Measurements from ENCODE around the gene MUCL3. TPM values are rescaled to one million over a fixed set of nuclear protein-coding genes. Genes with fewer than 3 reads are reported as not detected.

MUCL3 gene
- total RNA-seq, 2 experiments from 2014 or later, result not detected

- ChIA-PET POLR2A (no interaction called here), CTCF (no interaction called here)
- intact Hi-C loops (cut with micrococcal nuclease), result no loop called here
- TF ChIP-seq, protein P1, sequence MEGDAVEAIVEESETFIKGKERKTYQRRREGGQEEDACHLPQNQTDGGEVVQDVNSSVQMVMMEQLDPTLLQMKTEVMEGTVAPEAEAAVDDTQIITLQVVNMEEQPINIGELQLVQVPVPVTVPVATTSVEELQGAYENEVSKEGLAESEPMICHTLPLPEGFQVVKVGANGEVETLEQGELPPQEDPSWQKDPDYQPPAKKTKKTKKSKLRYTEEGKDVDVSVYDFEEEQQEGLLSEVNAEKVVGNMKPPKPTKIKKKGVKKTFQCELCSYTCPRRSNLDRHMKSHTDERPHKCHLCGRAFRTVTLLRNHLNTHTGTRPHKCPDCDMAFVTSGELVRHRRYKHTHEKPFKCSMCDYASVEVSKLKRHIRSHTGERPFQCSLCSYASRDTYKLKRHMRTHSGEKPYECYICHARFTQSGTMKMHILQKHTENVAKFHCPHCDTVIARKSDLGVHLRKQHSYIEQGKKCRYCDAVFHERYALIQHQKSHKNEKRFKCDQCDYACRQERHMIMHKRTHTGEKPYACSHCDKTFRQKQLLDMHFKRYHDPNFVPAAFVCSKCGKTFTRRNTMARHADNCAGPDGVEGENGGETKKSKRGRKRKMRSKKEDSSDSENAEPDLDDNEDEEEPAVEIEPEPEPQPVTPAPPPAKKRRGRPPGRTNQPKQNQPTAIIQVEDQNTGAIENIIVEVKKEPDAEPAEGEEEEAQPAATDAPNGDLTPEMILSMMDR (IDR thresholded peaks at IDR 0.05), result no peak
- Mint-ChIP-seq H3K36me3 (ENCODE audit: low read depth) (peaks cover 10% of the 10 kb centered on the region), H3K9me3 (no peaks in the 10 kb centered on the region), H3K27me3 (no peaks in the 10 kb centered on the region), H3K4me1 (ENCODE audit: low read depth) (no peaks in the 10 kb centered on the region), H3K4me3 (no peak overlapping the region), H3K27ac (no peak overlapping the region)
- no peak for DNase-seq
- ATAC-seq, result no peak
Measured at GRCh38 chr6:30894381-30894780, 46.4 kb upstream of the MUCL3 start.

- Mint-ChIP-seq H3K4me3 (no peak overlapping the region), H3K27ac (no peak overlapping the region), H3K4me1 (ENCODE audit: low read depth) (no peaks in the 10 kb centered on the region), H3K36me3 (ENCODE audit: low read depth) (peaks cover 10% of the 10 kb centered on the region), H3K9me3 (no peaks in the 10 kb centered on the region), H3K27me3 (no peaks in the 10 kb centered on the region)
- no peak for DNase-seq
- ATAC-seq, result no peak
- POLR2A ChIA-PET, result no interaction called here
- CTCF ChIA-PET, result interaction anchor here (1.4 kb wide), 1 partner anchor 20 kb away, joined by 5 read pairs; no protein-coding TSS in a partner anchor
- TF ChIP-seq, protein P1 (IDR thresholded peaks at IDR 0.05), result no peak
- intact Hi-C loops (cut with micrococcal nuclease), result no loop called here
Measured at GRCh38 chr6:30894935-30895334, 45.8 kb upstream of the MUCL3 start.

DNA sequence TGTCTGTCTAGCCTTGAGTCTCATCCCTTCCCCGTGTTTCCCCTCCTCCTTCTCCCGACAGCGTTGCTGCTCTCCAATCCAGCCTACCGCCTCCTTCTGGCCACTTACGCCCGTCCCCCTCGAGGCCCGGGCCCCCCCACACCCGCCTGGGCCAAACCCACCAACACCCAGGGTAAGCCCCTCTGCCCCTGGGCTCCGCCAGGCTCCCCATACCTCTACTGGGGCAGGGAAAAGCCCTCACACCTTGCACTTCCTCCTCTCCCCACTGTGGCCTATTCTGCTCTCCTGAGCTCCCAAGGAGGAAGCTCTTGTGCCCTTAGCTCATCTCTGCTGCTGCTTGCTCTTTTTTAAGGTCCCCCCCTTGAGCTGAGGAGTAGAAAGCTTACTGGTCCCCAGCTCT, 45.4 kb upstream of the MUCL3 start:
- ATAC-seq (no peak), DNase-seq (no peak)
- ChIA-PET POLR2A (interaction anchor here (0.6 to 0.9 kb wide), 2 partner anchors 11 to 705 kb away, joined by 3 to 4 read pairs; partner anchors contain the start of gene DDR1), CTCF (interaction anchor here (0.7 to 1.4 kb wide), 4 partner anchors 18 to 192 kb away, joined by 3 to 6 read pairs (median 4); partner anchors contain the start of gene VARS2)
- Mint-ChIP-seq H3K36me3 (ENCODE audit: low read depth) (peaks cover 10% of the 10 kb centered on the region), H3K4me1 (ENCODE audit: low read depth) (no peaks in the 10 kb centered on the region), H3K9me3 (no peaks in the 10 kb centered on the region), H3K4me3 (no peak overlapping the region), H3K27me3 (no peaks in the 10 kb centered on the region), H3K27ac (no peak overlapping the region)
- intact Hi-C loops (cut with micrococcal nuclease), result no loop called here
- TF ChIP-seq, protein P1 (IDR thresholded peaks at IDR 0.05), result no peak

- TF ChIP-seq, protein P1 (IDR thresholded peaks at IDR 0.05), result no peak
- Mint-ChIP-seq H3K27me3 (no peaks in the 10 kb centered on the region), H3K9me3 (no peaks in the 10 kb centered on the region), H3K27ac (no peak overlapping the region), H3K36me3 (ENCODE audit: low read depth) (peaks cover 8% of the 10 kb centered on the region), H3K4me3 (no peak overlapping the region), H3K4me1 (ENCODE audit: low read depth) (peaks cover 3% of the 10 kb centered on the region)
- intact Hi-C loops (cut with micrococcal nuclease), result no loop called here
- DNase-seq (no peak), ATAC-seq (no peak)
- ChIA-PET CTCF (interaction anchor here (1.0 to 1.3 kb wide), 3 partner anchors 17 to 183 kb away, joined by 4 to 6 read pairs (median 4); partner anchors contain the start of gene VARS2), POLR2A (no interaction called here)
Measured at GRCh38 chr6:30896541-30896940, 44.2 kb upstream of the MUCL3 start.

GRCh38 chr6:30897882-30898281, 42.9 kb upstream of the MUCL3 start:
- Mint-ChIP-seq H3K27me3 (no peaks in the 10 kb centered on the region), H3K4me1 (ENCODE audit: low read depth) (peaks cover 8% of the 10 kb centered on the region), H3K4me3 (no peak overlapping the region), H3K9me3 (no peaks in the 10 kb centered on the region), H3K36me3 (ENCODE audit: low read depth) (peaks cover 8% of the 10 kb centered on the region), H3K27ac (no peak overlapping the region)
- intact Hi-C loops (cut with micrococcal nuclease), result no loop called here
- no peak for ATAC-seq
- ChIA-PET CTCF (no interaction called here), POLR2A (no interaction called here)
- TF ChIP-seq, protein P1 (IDR thresholded peaks at IDR 0.05), result no peak
- no peak for DNase-seq

Measured in activated CD8-positive, alpha-beta T cell treated with anti-CD3 and anti-CD28 coated beads for 36 hours (primary cell).